CD4-positive, alpha-beta T cell treated with Interleukin-17A for 4 hours (primary cell): ENCODE data around the gene C1QTNF9.
"Not testable (repeated sequence)": the region's sequence is repeated elsewhere in the genome, so short reads cannot be mapped to it uniquely, and the experiment has no call there.

Experiments
- DNase-seq: peaks from one replicate; pipeline ENCODE4 v3.0.0-alpha.2; 2020; ENCODE audit warnings: mixed read lengths

Gene C1QTNF9

GRCh38 chr13:24365191-24365590, 55.8 kb downstream of the C1QTNF9 start:
- no peak for DNase-seq

GRCh38 chr13:24366315-24366714, 56.9 kb downstream of the C1QTNF9 start:
- DNase-seq = not testable (repeated sequence)

- DNase-seq = not testable (repeated sequence)
These were observed 61.9 kb downstream of the C1QTNF9 start for GRCh38 chr13:24371273-24371672.
